GM21381 (cell line): ENCODE results near the gene HNRNPH1.
A peak's percentile ranks its signal among the peaks of the same experiment; 100 is the strongest.

Experiments used
- ATAC-seq: cut with Tn5 transposase; IDR thresholded peaks from one replicate; pipeline ENCODE4 v1.9.1; 2021; ENCODE audit warnings: mild to moderate bottlenecking, moderate library complexity; ENCODE audit not compliant: unreplicated experiment

The HNRNPH1 gene

DNA sequence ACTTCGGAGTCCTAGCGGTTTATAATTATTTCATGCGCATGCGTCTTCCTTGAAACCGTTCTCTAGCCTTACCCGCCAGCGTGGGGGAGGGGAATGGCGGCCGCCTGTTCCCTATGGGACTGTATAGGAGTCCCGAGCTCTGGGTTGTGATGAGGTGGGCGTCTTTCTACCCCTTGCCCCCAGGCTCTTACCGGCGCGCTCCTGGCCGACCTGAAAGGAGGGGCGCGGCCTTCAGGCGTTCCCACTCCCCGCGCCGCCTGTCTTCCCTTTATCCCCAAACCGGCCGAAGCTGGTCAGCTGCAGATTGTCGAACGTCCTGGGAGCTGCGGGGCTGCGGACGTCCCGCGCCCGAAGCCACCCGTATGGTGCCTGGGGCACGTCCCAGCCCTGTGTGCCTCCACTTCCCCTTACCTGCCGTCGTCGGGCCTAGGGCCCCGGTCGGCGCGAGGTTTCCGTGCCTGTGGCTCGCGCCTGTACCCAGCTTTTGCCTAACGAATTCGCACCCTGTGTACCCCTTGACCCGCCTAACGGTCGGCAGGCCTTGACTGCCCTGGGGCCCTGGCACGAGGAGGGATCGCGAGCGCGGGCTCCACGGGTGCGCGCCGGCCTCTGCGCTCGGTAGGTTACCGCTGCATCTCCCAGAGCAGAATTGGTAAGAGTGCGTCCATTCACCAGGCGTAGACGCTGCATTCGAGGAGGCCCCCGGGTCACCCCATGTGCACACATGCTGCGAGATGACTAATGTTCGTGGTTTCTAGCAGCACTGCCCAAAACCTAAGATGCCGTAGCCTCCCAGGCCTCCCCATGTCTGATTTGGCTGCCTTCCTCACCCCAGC, 653 bp upstream of the HNRNPH1 start:
- ATAC-seq, result peak; percentile 6

- no peak for ATAC-seq
Measured at GRCh38 chr5:179621551-179622214, 1.8 kb downstream of the HNRNPH1 start.

- ATAC-seq, result no peak
Measured at GRCh38 chr5:179620703-179621350, 2.6 kb downstream of the HNRNPH1 start.

- no peak for ATAC-seq
Measured at GRCh38 chr5:179620293-179620692, 3.2 kb downstream of the HNRNPH1 start.

DNA sequence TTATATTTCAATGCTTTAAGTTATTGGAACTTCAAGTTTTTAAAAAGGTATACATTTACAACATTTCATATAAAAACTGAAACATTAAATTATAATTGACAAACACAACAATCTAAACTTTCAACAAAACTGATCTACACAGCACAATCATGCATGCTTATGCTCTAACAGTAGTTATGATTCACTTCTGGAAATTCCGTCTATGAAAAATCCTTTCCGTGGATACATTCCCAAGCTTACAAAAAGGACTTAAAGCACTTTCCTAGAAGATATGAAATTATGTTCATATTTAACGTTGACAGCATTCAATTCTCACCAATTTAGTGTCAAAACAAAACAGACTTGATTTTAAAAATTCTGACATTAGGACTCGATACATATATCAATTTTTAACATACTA, 3.7 kb downstream of the HNRNPH1 start:
- ATAC-seq, result no peak

- no peak for ATAC-seq
Measured at GRCh38 chr5:179618923-179619554, 4.4 kb downstream of the HNRNPH1 start.

DNA sequence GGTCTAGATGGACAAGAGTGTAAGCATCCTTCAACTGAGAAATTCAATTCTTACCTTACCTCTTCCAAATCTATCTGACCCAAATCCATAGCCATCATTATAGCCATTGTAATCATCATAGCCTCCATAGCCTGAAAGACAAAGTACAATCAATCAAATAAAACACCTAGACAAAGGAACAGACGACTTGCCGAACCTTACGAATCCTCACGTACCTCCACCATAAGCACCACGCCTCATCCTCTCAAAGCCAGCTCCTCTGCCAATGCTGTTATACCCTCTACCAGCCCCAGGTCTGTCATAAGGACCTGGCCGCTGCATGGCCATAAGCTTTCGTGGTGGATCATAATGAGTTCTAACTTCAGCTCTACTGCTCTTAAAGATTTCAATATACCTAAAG, 5.5 kb downstream of the HNRNPH1 start:
- ATAC-seq, result no peak

- ATAC-seq, result no peak
Measured at GRCh38 chr5:179616002-179616594, 7.4 kb downstream of the HNRNPH1 start.

GRCh38 chr5:179615203-179615602, 8.3 kb downstream of the HNRNPH1 start:
- no peak for ATAC-seq

- no peak for ATAC-seq
Measured at GRCh38 chr5:179614745-179615144, 8.7 kb downstream of the HNRNPH1 start.

DNA sequence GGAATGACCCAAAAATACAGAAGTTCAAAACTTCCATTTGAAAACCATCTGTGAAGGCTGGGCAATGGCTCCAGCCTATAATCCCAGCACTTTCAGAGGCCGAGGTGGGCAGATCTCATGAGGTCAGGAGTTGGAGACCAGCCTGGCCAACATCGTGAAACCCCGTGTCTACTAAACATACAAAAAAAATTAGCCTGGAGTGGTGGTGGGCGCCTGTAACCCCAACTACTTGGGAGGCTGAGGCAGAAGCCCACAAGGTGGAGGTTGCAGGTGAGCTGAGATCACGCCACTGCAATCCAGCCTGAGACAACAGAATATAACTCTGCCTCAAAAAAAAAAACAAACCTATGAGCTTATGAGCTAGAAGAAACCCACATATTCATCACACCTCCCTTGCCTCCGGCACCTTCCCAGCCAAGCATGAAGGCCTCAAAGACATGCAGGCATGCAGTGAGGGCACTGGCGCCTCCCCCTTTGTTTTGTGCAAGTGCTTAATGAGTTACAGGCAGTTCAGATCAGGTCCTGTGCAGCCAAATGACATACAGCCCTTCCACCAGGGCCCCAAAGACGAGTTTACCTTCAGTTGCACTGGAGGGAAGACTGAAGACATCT, 9.9 kb downstream of the HNRNPH1 start:
- no peak for ATAC-seq

DNA sequence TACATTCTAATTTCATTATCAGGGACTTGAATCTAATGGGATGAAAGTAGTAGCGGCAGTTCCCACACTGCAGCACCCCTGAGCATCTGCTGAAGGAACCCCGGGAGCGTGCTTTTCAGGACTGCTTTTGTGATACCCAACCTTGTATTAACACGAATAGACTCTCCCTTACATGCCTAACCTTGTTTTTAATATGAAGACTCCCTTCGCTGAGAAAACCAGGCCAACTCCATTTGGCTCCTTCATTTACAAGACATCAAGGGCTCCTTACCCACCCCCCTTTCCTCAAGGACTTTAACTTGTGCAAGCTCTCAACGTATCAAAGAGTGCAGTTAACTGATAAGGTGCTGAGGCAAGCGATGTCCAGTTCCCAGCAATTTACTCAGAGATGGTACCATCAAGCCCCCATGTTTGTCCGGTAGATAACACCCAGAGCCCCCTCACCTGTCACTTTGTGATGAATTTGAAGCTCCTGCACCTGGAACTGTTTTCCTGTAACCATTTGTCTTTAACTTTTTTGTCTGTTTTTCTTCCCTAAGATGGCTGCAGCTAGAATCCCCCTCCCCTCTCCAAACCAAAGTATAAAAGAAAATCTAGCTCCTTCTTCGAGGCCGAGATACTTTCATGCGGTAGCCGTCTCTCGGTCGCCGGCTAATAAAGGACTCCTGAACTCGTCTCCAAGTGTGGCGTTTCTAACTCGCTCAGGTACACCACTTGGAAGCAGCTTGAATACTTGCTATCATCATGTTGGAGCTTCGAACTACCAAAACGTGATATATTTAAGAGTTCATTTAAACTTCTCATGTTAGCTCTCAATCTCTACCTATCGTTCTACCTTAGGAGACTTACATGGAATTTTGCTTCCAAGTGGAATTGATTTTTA, 10.7 kb downstream of the HNRNPH1 start:
- ATAC-seq, result no peak

GRCh38 chr5:179610903-179611265, 12.6 kb downstream of the HNRNPH1 start:
- no peak for ATAC-seq

DNA sequence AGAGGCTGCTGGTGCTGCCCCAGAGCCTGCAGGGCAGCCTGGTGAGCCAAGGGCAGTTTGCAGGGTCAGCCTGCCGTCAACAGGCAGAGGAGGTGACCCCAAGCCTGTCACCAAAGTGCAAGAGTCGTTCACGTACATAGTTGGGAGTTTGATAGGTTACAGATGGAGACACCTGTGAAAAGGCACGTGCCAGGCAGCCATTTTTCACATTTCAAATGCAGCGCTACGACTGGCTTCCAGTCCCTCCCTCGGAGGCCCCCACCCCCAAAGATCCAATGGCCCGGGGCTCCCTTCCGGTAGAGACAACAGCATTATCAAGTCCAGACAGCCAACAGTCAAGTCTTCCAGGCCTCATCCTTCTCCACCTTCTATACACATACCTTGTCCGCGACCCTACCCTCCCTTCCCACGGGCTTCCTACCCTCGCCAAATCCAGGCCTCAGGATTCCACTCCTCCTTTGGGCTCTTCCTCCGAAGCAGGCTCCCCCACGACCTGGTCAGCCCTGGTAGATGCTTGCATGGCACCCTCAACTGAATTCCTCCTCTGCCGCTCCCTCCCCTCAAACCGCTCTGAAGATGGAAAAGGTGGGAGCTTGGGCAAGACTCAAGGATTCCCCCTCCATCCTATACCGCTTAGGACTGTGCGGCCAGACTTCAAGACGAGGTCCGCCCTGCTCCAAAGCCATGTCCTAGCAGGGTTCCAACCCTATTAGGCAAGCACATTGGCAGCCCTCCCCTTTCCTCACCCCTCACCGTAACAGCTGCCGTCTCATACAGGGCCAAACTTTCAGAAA, 13.2 kb downstream of the HNRNPH1 start:
- no peak for ATAC-seq

DNA sequence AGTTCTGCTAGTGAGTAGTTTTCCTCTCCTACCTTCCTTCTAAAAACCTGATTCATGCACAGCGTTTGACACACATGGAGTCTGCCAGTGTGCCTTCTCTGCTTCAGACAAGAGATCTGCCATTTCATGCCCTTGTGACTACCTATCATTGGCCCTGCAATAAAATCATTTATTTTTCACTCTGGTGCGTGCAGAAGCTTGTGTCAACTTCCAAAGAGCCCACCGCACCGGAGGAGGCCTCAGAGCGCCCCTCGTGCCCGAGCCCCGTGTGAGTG, 13.7 kb downstream of the HNRNPH1 start:
- no peak for ATAC-seq

DNA sequence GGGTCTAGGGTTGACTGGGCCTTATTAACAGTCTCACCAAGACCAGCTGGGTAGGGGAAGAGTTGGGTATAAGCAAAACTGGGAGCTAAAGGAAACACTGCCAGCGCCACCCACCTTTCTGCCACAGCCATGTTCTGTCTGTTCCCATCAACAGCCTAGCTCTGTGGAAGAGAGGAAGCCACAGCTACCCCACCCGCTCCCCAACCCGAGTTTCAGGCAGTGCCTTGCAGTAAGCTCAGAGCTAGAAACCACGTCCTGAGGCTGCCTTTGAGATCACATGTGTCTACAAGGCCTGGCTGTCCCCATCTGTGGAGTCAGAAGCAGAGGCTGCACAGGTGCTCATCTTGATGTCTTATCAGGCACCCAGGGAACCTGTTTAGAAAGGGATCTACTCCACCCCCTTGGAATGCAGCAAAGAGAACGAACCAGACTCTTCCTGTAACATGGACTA, 15.3 kb downstream of the HNRNPH1 start:
- ATAC-seq, result no peak

- ATAC-seq, result no peak
Measured at GRCh38 chr5:179607160-179607931, 16.1 kb downstream of the HNRNPH1 start.

DNA sequence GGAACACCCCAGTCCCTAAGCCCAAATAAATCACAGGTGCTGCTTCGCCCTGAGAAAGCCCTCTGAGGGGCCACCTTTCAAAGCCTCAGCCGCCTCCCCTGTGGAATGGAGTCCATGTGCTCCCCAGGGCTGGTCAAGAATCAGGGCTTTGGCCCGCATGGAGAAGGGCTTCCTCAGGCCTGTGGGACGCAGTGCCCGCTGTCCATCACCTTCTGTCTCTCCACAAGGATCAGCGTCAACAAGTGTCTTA, 16.6 kb downstream of the HNRNPH1 start:
- no peak for ATAC-seq
